H1 (cell line): ENCODE data around the gene TNC. TPM values are rescaled to one million over a fixed set of nuclear protein-coding genes. Genes with fewer than 3 reads are reported as not detected.

Experiments used
- SIRT6 ChIP-seq: IDR thresholded peaks from one replicate; pipeline ENCODE4 v1.7.1; 2012; ENCODE audit warnings: low read length, inconsistent platforms
- polyA plus RNA-seq, 7 experiments: library from polyadenylated mRNA; depleted of rRNA in 3 of 7; stranded (reverse) in 5 of 7; unstranded in 2 of 7; fragments of >200 nt in 5 of 7; fragments of 200-250 nt in 2 of 7; gene quantifications; 1 replicate in 5 of 7; 2 replicates in 1 of 7; 4 replicates in 1 of 7; pipeline versions ENCODE4 v1.2.1 to v1.2.3, GENCODE V29; 2011 to 2013; ENCODE audit warnings: missing spikeins in 2 of 7, mixed read lengths in 2 of 7
- total RNA-seq: library from RNA; stranded (reverse); fragmentation: NEBNext Ultra II Directional; extraction: Animal tissue kit (Norgen Biotek cat#: 25700); gene quantifications from 2 replicates; pipeline ENCODE4 v1.2.1, GENCODE V29; 2021

The TNC gene
- total and polyA plus RNA-seq, 2 of the 8 experiments (the other 6 are each of a cell fraction or from before 2014, with no cell fraction given), result 6.2 to 11.4 TPM

DNA sequence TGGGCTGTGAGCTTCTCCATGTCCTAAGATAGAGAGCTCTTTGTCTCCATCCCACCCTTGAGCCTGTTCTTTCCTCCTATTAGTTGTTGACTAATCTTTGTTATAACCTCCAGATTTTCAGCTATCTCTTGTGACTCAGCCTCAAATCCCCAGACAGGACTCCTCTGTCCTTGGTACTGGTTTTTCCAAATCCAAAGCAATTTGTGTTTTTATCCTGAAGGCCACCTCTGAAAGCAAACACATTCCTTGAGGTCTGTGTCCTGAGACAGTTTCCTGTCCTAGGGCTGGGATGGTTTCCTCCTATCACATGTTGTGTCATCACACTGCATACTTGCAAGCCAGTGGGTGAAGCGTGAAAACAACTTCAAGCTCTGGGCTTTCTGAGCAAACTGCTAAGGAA lies 8.5 kb downstream of the TNC start (continued):
- TF ChIP-seq SIRT6, result no peak
